Right renal pelvis (tissue), 4 donors: Measurements from ENCODE around the gene MYZAP. TPM values are rescaled to one million over a fixed set of nuclear protein-coding genes. Genes with fewer than 3 reads are reported as not detected.

ENCODE experiments used
- DNase-seq, 4 donors: peaks; one replicate each; pipeline ENCODE4 v3.0.0-alpha.2; 2013; ENCODE audit warnings: low read depth in 4 of 4, low spot score in 3 of 4, missing footprints in 1 of 4
- polyA plus RNA-seq, 4 donors: library from polyadenylated mRNA; unstranded; fragments of 120-200 nt; gene quantifications; one replicate each; pipeline ENCODE4 v1.2.1, GENCODE V29; 2013; ENCODE audit not compliant: insufficient read length in 4 of 4

MYZAP gene
- polyA plus RNA-seq, 4 donors: 7.2 to 9.7 (median 9.0) TPM

GRCh38 chr15:57690341-57690966 lies 98.8 kb downstream of the MYZAP start:
- DNase-seq: no peak

- DNase-seq: no peak
Measured at GRCh38 chr15:57691082-57691481, 99.4 kb downstream of the MYZAP start.

- DNase-seq: no peak
Measured at GRCh38 chr15:57692709-57693108, 101.0 kb downstream of the MYZAP start.

- DNase-seq: no peak
Measured at GRCh38 chr15:57694279-57694678, 102.6 kb downstream of the MYZAP start.

- DNase-seq: no peak
Measured at GRCh38 chr15:57696146-57696545, 104.4 kb downstream of the MYZAP start.

- no peak for DNase-seq
Measured at GRCh38 chr15:57697588-57697987, 105.9 kb downstream of the MYZAP start.

- no peak for DNase-seq
Measured at GRCh38 chr15:57698243-57698642, 106.5 kb downstream of the MYZAP start.

GRCh38 chr15:57698991-57699390 lies 107.3 kb downstream of the MYZAP start:
- DNase-seq: no peak

GRCh38 chr15:57703387-57703786 lies 111.7 kb downstream of the MYZAP start:
- no peak for DNase-seq

- DNase-seq: no peak
Measured at GRCh38 chr15:57704441-57704840, 112.7 kb downstream of the MYZAP start.

GRCh38 chr15:57705746-57706404 lies 114.2 kb downstream of the MYZAP start:
- no peak for DNase-seq

GRCh38 chr15:57706405-57707209 lies 114.9 kb downstream of the MYZAP start, which contains the start of gene POLR2M:
TSS of gene POLR2M (plus strand) at chr15:57706714. CDS start at chr15:57706843, 129 bp downstream.
- peak; percentile 93 to 97 (median 96) for DNase-seq

- no peak for DNase-seq
Measured at GRCh38 chr15:57708047-57708446, 116.3 kb downstream of the MYZAP start.

GRCh38 chr15:57718309-57718708 lies 126.6 kb downstream of the MYZAP start:
- no peak for DNase-seq

- DNase-seq: peak in 1 of 4 donors; percentile 67
Measured at GRCh38 chr15:57720867-57721266, 129.2 kb downstream of the MYZAP start.

- DNase-seq: no peak
Measured at GRCh38 chr15:57726411-57726810, 134.7 kb downstream of the MYZAP start.

- DNase-seq: no peak
Measured at GRCh38 chr15:57727031-57727430, 135.3 kb downstream of the MYZAP start.

GRCh38 chr15:57728436-57728835 lies 136.7 kb downstream of the MYZAP start:
- DNase-seq: no peak

GRCh38 chr15:57730876-57731275 lies 139.2 kb downstream of the MYZAP start:
- DNase-seq: no peak

- no peak for DNase-seq
Measured at GRCh38 chr15:57731530-57732103, 139.9 kb downstream of the MYZAP start.
